Vagina (tissue), 2 donors: ENCODE measurements around the gene ACRV1.

ENCODE experiments used
- CTCF ChIP-seq, 3 experiments: fragments of 450-650 bp in 2 of 3; fragments of 200-600 bp in 1 of 3; sonication (generic) in 1 of 3; IDR thresholded peaks; one replicate each; pipeline ENCODE4 v1.5.1; 2017 to 2019; ENCODE audit warnings: antibody characterized with exemption in 3 of 3, mild to moderate bottlenecking in 2 of 3, moderate library complexity in 2 of 3
- POLR2A ChIP-seq, 2 donors: fragments of 450-650 bp; IDR thresholded peaks; one replicate each; pipeline ENCODE4 v1.6.1; 2017; ENCODE audit warnings: antibody characterized with exemption in 2 of 2, mild to moderate bottlenecking in 2 of 2, moderate library complexity in 2 of 2

GRCh38 chr11:125626288-125626950 lies 54.2 kb downstream of the ACRV1 start:
- no peak for TF ChIP-seq POLR2A (IDR thresholded peaks at IDR 0.05)
- TF ChIP-seq CTCF (IDR thresholded peaks at IDR 0.05): no peak
